Karpas-422 (cell line): ENCODE results near the gene TMC6. TPM values are rescaled to one million over a fixed set of nuclear protein-coding genes. Genes with fewer than 3 reads are reported as not detected.
"Not testable (repeated sequence)": the region's sequence is repeated elsewhere in the genome, so short reads cannot be mapped to it uniquely, and the experiment has no call there.

Experiments
- DNase-seq: peaks from one replicate; pipeline ENCODE4 v3.0.0-alpha.2; 2015
- H2AFZ ChIP-seq: fragments of 200-600 bp; sonication (generic); 2 replicates; pipeline ENCODE4 v1.6.1; 2014; ENCODE audit warnings: antibody characterized with exemption, low read length, mixed read lengths
- H3K27ac ChIP-seq: fragments of 200-600 bp; sonication (generic); 2 replicates; pipeline ENCODE4 v1.5.1; 2014; ENCODE audit warnings: mild to moderate bottlenecking, low read length, moderate library complexity
- H3K27me3 ChIP-seq: fragments of 200-600 bp; sonication (generic); 2 replicates; pipeline ENCODE4 v1.6.1; 2014; ENCODE audit warnings: low read length, mixed read lengths
- H3K36me3 ChIP-seq: fragments of 200-600 bp; sonication (generic); 2 replicates; pipeline ENCODE4 v1.6.1; 2014; ENCODE audit warnings: low read length, mixed read lengths; ENCODE audit not compliant: insufficient read depth
- H3K4me1 ChIP-seq: fragments of 200-600 bp; sonication (generic); 2 replicates; pipeline ENCODE4 v1.6.1; 2014; ENCODE audit warnings: mild to moderate bottlenecking, low read length, mixed read lengths
- H3K4me2 ChIP-seq: fragments of 200-600 bp; sonication (generic); 2 replicates; pipeline ENCODE4 v1.6.1; 2014; ENCODE audit warnings: low read length, low read depth, mild to moderate bottlenecking; ENCODE audit not compliant: poor library complexity, severe bottlenecking
- H3K4me3 ChIP-seq: fragments of 200-600 bp; sonication (generic); 2 replicates; pipeline ENCODE4 v1.5.1; 2014; ENCODE audit warnings: mild to moderate bottlenecking, antibody characterized with exemption, low read length, mixed read lengths
- H3K79me2 ChIP-seq: fragments of 200-600 bp; sonication (generic); 2 replicates; pipeline ENCODE4 v1.6.1; 2014; ENCODE audit warnings: mild to moderate bottlenecking, low read length, mixed read lengths
- H3K9ac ChIP-seq: fragments of 200-600 bp; sonication (generic); 2 replicates; pipeline ENCODE4 v1.6.0; 2014; ENCODE audit warnings: low read length
- H3K9me2 ChIP-seq: fragments of 200-600 bp; sonication (generic), shearing (Covaris generic); replicated peaks from 2 replicates; pipeline ENCODE4 v1.6.0; 2014; ENCODE audit warnings: mild to moderate bottlenecking, low read length, moderate library complexity; ENCODE audit not compliant: insufficient read depth
- H3K9me3 ChIP-seq: fragments of 300-700, 200-600 bp; sonication (generic); 2 replicates; pipeline ENCODE4 v1.6.1; 2014; ENCODE audit warnings: low read length, mixed read lengths
- H4K20me1 ChIP-seq: fragments of 200-600 bp; sonication (generic); 2 replicates; pipeline ENCODE4 v1.6.1; 2014; ENCODE audit warnings: mild to moderate bottlenecking, antibody characterized with exemption, low read length, low read depth; ENCODE audit not compliant: insufficient read depth
- small RNA-seq: library from RNA; depleted of rRNA; stranded (forward); fragments of <200 nt; gene quantifications from one replicate; pipeline ENCODE3, GENCODE V24; 2014
- total RNA-seq: library from RNA; depleted of rRNA; stranded (reverse); fragments of >200 nt; shearing (Covaris generic); gene quantifications from 2 replicates; pipeline ENCODE4 v1.2.3, GENCODE V29; 2014; ENCODE audit warnings: low replicate concordance; rRNA removed

TMC6 gene
- total RNA-seq, 1 experiment from 2014 or later = 70.7 TPM

DNA sequence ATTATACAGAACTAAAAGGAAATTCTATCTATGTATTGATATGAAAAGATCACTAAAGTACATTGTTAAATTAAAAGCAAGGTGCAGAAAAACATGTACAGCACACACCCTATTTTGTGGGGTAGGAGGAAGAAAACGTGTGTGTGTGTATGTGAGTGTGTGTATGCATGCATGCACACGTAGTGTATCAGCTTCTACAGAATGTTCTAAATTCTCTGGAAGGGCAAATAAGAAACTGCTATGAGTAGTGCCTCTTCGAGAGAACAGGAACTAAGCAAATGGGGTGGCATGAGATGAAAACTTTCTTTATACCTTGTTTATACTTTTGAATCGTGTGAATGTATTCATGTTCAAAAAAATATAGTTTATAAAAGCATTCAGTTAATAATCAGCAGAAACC lies 58.9 kb downstream of the TMC6 start:
- Histone ChIP-seq H3K4me3 (no peak overlapping the region), H3K4me1 (peaks cover 12% of the 10 kb centered on the region), H3K36me3 (no peaks in the 10 kb centered on the region), H3K79me2 (no peaks in the 10 kb centered on the region), H3K9me2 (no peaks in the 10 kb centered on the region), H3K9me3 (no peaks in the 10 kb centered on the region), H3K9ac (no peak overlapping the region), H3K4me2 (no peak overlapping the region), H2AFZ (no peak overlapping the region), H3K27ac (no peak overlapping the region), H3K27me3 (no peaks in the 10 kb centered on the region), H4K20me1 (no peaks in the 10 kb centered on the region)
- no peak for DNase-seq

DNA sequence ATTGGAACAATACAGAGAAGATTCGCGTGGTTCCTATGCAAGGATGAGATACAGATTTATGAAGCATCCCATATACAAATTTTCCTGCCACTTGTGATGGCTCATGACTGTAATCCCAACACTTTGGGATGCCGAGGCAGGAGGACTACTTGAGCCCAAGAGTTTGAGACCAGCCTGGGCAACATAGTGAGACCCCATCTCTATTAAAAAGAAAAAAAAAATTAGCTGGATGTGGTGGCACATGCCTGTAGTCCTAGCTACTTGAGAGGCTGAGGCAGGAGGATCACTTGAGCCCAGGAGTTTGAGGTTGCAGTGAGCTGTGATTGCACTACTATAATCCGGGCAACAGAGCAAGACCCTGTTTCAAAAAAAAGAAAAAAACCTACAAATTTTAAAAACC lies 61.6 kb downstream of the TMC6 start:
- not testable (repeated sequence) for H3K36me3 ChIP-seq, H3K4me2 ChIP-seq, H3K27ac ChIP-seq, H3K9ac ChIP-seq, DNase-seq, H3K4me3 ChIP-seq, H3K9me3 ChIP-seq, H4K20me1 ChIP-seq, H3K9me2 ChIP-seq, H3K27me3 ChIP-seq, H2AFZ ChIP-seq, H3K79me2 ChIP-seq
- H3K4me1 ChIP-seq = peaks cover 12% of the 10 kb centered on the region

DNA sequence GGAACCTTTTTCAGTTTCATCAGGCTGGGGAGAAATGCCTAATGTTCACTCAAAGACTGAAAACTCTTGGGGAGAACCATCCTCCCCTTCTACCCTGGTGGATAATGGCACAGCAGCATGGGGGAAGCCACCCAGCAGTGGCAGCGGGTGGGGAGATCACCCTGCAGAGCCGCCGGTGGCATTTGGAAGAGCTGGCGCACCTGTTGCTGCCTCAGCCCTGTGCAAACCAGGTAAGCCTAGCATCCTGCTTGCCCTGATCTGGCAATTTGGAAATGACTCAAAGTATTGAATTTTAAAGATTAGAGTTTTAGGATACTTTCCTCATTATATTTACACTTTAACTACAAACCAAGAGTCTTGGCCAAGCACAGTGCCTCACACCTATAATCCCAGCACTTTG lies 63.8 kb downstream of the TMC6 start:
- DNase-seq = no peak
- H3K9ac ChIP-seq = no peak overlapping the region
- no peaks in the 10 kb centered on the region for H3K27me3 ChIP-seq
- peaks cover 7% of the 10 kb centered on the region for H3K4me1 ChIP-seq
- H3K36me3 ChIP-seq = no peaks in the 10 kb centered on the region
- no peaks in the 10 kb centered on the region for H4K20me1 ChIP-seq
- H3K4me3 ChIP-seq = no peak overlapping the region
- H2AFZ ChIP-seq = no peak overlapping the region
- no peak overlapping the region for H3K27ac ChIP-seq
- no peaks in the 10 kb centered on the region for H3K79me2 ChIP-seq
- H3K4me2 ChIP-seq = no peak overlapping the region
- no peaks in the 10 kb centered on the region for H3K9me3 ChIP-seq
- H3K9me2 ChIP-seq = no peaks in the 10 kb centered on the region

DNA sequence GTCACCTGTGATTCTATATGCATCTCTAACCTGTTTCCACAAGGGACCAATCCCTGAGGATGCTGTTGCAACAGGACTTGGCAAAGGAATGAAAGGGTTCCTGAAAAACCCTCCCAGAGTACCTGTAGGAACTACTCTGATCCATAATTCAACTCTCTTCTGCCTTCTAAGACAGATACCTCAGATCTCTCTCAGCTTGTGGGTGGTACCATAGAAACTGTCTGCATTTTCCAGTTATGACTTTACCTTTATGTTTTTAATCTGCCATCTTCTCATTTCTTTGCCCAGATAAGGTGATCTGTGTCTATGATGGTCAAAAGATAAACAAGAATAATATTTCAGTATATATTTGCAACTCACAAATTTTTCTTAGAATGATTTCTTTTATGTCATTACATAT lies 65.1 kb downstream of the TMC6 start:
- Histone ChIP-seq H3K79me2 (no peaks in the 10 kb centered on the region), H3K27me3 (no peaks in the 10 kb centered on the region), H3K27ac (no peak overlapping the region), H3K9me2 (no peaks in the 10 kb centered on the region), H2AFZ (no peak overlapping the region), H3K4me2 (no peak overlapping the region), H3K4me1 (no peaks in the 10 kb centered on the region), H3K9ac (no peak overlapping the region), H3K36me3 (no peaks in the 10 kb centered on the region), H3K9me3 (no peaks in the 10 kb centered on the region), H4K20me1 (no peaks in the 10 kb centered on the region), H3K4me3 (no peak overlapping the region)
- no peak for DNase-seq

DNA sequence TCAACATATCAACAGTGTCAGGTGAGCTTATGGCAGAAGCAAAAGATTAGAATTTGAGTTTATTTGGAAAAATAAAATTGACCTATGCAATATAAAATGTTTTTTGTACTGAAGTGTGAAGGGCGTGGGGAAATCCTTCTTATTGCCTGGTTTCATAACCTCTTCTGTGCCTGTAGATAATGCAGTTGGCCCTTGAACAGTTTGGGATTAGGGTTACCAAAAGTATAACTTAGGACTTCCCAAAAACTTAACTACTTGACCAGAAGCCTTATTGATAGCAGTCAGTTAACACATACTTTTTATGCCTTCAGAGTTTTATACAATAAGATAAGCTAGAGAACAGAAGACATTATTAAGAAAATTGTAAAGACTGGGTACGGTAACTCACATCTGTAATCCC lies 66.0 kb downstream of the TMC6 start:
- H3K27ac ChIP-seq = no peak overlapping the region
- H3K36me3 ChIP-seq = no peaks in the 10 kb centered on the region
- H3K4me3 ChIP-seq = no peak overlapping the region
- DNase-seq = no peak
- no peaks in the 10 kb centered on the region for H3K4me1 ChIP-seq
- no peaks in the 10 kb centered on the region for H3K9me3 ChIP-seq
- no peaks in the 10 kb centered on the region for H4K20me1 ChIP-seq
- H3K9me2 ChIP-seq = no peaks in the 10 kb centered on the region
- no peak overlapping the region for H2AFZ ChIP-seq
- H3K4me2 ChIP-seq = no peak overlapping the region
- no peaks in the 10 kb centered on the region for H3K27me3 ChIP-seq
- H3K79me2 ChIP-seq = no peaks in the 10 kb centered on the region
- H3K9ac ChIP-seq = no peak overlapping the region

Small RNAs within 50 kb of the gene (small RNA-seq; reads per million reads assigned to genes)
- not detected for gene RNU6-625P

Other genes starting within 250 kb of the TMC6 start
- gene TNRC6C, start 170.1 kb downstream of the TMC6 start, total RNA-seq = not detected in 2 replicates
- gene TMC8, start 2.0 kb upstream of the TMC6 start, total RNA-seq = 57.9 and 113 TPM in 2 replicates
- gene C17orf99, start 17.6 kb upstream of the TMC6 start, total RNA-seq = not detected in 2 replicates
- gene SYNGR2, start 39.8 kb upstream of the TMC6 start, total RNA-seq = 31.9 and 33.6 TPM in 2 replicates
- 22.7 and 48.0 TPM in 2 replicates for gene TK1, start 58.3 kb upstream of the TMC6 start, total RNA-seq
- 94.3 and 104 TPM in 2 replicates for gene AFMID, start 58.6 kb upstream of the TMC6 start, total RNA-seq
- 45.4 and 46.8 TPM in 2 replicates for gene BIRC5, start 85.5 kb upstream of the TMC6 start, total RNA-seq
- not detected in 2 replicates for gene TMEM235, start 102.9 kb upstream of the TMC6 start, total RNA-seq
- gene SOCS3, start 231.3 kb upstream of the TMC6 start, total RNA-seq = not detected in 2 replicates
- gene PGS1, start 249.9 kb upstream of the TMC6 start, total RNA-seq = 15.9 and 33.3 TPM in 2 replicates